Caco-2 (cell line): ENCODE results near the gene SMS. TPM values are rescaled to one million over a fixed set of nuclear protein-coding genes. Genes with fewer than 3 reads are reported as not detected.

Source experiments
- BruUV-seq: library from RNA; stranded (reverse); fragments of 400-500 nt; replicated peaks from 2 replicates; lab custom pipeline; 2021; lab: Mats Ljungman, UMichigan
- CTCF ChIA-PET: fragments of 300-600 bp; sonication (Branson Sonifier 250); formaldehyde crosslinking; loops from one replicate; lab custom pipeline; 2022; ENCODE audit warnings: antibody characterized with exemption; lab: Charles Lee
- POLR2A ChIA-PET: fragments of 300-600 bp; sonication (Branson Sonifier 250); formaldehyde crosslinking; loops from one replicate; lab custom pipeline; 2022; ENCODE audit warnings: antibody characterized with exemption; lab: Charles Lee
- DNase-seq, 2 experiments: peaks; one replicate each; pipeline versions ENCODE4 v3.0.0 to v3.0.0-alpha.2; 2020 to 2022
- H3K27me3 ChIP-seq: replicated peaks from 2 replicates; pipeline ENCODE4 v1.6.0; 2011; ENCODE audit warnings: low read length; ENCODE audit not compliant: control insufficient read depth, insufficient read depth
- H3K36me3 ChIP-seq: 2 replicates; pipeline ENCODE4 v1.5.1; 2011; ENCODE audit warnings: low read length; ENCODE audit not compliant: control insufficient read depth, insufficient read depth
- H3K4me1 ChIP-seq: fragments of 250-450 bp; sonication (Bioruptor Pico); 2 replicates; pipeline ENCODE4 v1.5.1; 2020; ENCODE audit warnings: mild to moderate bottlenecking
- H3K4me3 ChIP-seq: 2 replicates; pipeline ENCODE4 v1.5.1; 2011; ENCODE audit warnings: low read depth, mild to moderate bottlenecking, control low read depth, low read length
- H3K9me3 ChIP-seq: fragments of 250-450 bp; sonication (Bioruptor Pico); 2 replicates; pipeline ENCODE4 v1.5.1; 2020; ENCODE audit warnings: mild to moderate bottlenecking, moderate library complexity
- H3K27ac Mint-ChIP-seq: one replicate; pipeline ENCODE4 v1.8.0; 2022; ENCODE audit warnings: mixed read lengths; ENCODE audit not compliant: unreplicated experiment
- H3K27me3 Mint-ChIP-seq: one replicate; pipeline ENCODE4 v1.8.0; 2022; ENCODE audit warnings: mixed read lengths; ENCODE audit not compliant: insufficient read depth, unreplicated experiment
- H3K36me3 Mint-ChIP-seq: one replicate; pipeline ENCODE4 v1.8.0; 2022; ENCODE audit warnings: mild to moderate bottlenecking, mixed read lengths; ENCODE audit not compliant: insufficient read depth, unreplicated experiment
- H3K4me1 Mint-ChIP-seq: one replicate; pipeline ENCODE4 v1.8.0; 2022; ENCODE audit warnings: low read depth, mixed read lengths; ENCODE audit not compliant: unreplicated experiment
- H3K4me3 Mint-ChIP-seq: one replicate; pipeline ENCODE4 v1.8.0; 2022; ENCODE audit warnings: mild to moderate bottlenecking, moderate library complexity, mixed read lengths; ENCODE audit not compliant: unreplicated experiment
- H3K9me3 Mint-ChIP-seq: one replicate; pipeline ENCODE4 v1.8.0; 2022; ENCODE audit warnings: mixed read lengths; ENCODE audit not compliant: unreplicated experiment
- CTCF ChIP-seq, 2 experiments: fragments of 200-600 bp in 1 of 2; IDR thresholded peaks; 1 replicate in 1 of 2; 2 replicates in 1 of 2; pipeline versions ENCODE4 v1.5.1 to v1.8.0; 2011 to 2022; ENCODE audit warnings: antibody characterized with exemption in 1 of 2, control low read depth in 1 of 2, inconsistent platforms in 1 of 2, low read depth in 1 of 2, low read length in 1 of 2, mild to moderate bottlenecking in 1 of 2, moderate library complexity in 1 of 2; ENCODE audit not compliant: insufficient read depth in 1 of 2, severe bottlenecking in 1 of 2, unreplicated experiment in 1 of 2
- intact Hi-C: fragments of 100-400 bp; cut with micrococcal nuclease; formaldehyde crosslinking; loops from one replicate; pipeline ENCODE4 v1.10.0; 2022; ENCODE audit not compliant: unreplicated experiment
- total RNA-seq: library from RNA; stranded (reverse); gene quantifications from 2 replicates; pipeline ENCODE4 v1.2.3, GENCODE V29; 2022

The SMS gene
- total RNA-seq, 1 experiment from 2014 or later, result 158 TPM

- H3K36me3 Mint-ChIP-seq, result no peaks in the 10 kb centered on the region
- no peak overlapping the region for H3K27ac Mint-ChIP-seq
- no peaks in the 10 kb centered on the region for H3K4me1 Mint-ChIP-seq
- POLR2A ChIA-PET, result no interaction called here
- no peak for TF ChIP-seq CTCF (IDR thresholded peaks at IDR 0.05; ENCODE audit: insufficient read depth in 1 of 2, low read depth in 1 of 2, low read length in 1 of 2, severe bottlenecking in 1 of 2, unreplicated experiment in 1 of 2)
- Histone ChIP-seq H3K4me1 (no peaks in the 10 kb centered on the region), H3K4me3 (no peak overlapping the region), H3K9me3 (no peaks in the 10 kb centered on the region), H3K27me3 (no peaks in the 10 kb centered on the region), H3K36me3 (no peaks in the 10 kb centered on the region)
- BruUV-seq, result no TSS peak
- H3K4me3 Mint-ChIP-seq, result no peak overlapping the region
- intact Hi-C loops, result no loop called here
- H3K9me3 Mint-ChIP-seq, result no peaks in the 10 kb centered on the region
- CTCF ChIA-PET, result no interaction called here
- no peak for DNase-seq
- no peaks in the 10 kb centered on the region for H3K27me3 Mint-ChIP-seq
Observed at GRCh38 chrX:21912989-21913388, 27.5 kb upstream of the SMS start.

- TF ChIP-seq CTCF (IDR thresholded peaks at IDR 0.05; ENCODE audit: insufficient read depth in 1 of 2, low read depth in 1 of 2, low read length in 1 of 2, severe bottlenecking in 1 of 2, unreplicated experiment in 1 of 2), result no peak
- DNase-seq, result no peak
- Mint-ChIP-seq H3K27ac (no peak overlapping the region), H3K9me3 (peaks cover 13% of the 10 kb centered on the region), H3K27me3 (no peaks in the 10 kb centered on the region), H3K4me3 (no peak overlapping the region), H3K36me3 (no peaks in the 10 kb centered on the region), H3K4me1 (no peaks in the 10 kb centered on the region)
- H3K4me1 ChIP-seq, result peaks cover 9% of the 10 kb centered on the region
- no peak overlapping the region for H3K4me3 ChIP-seq
- no peaks in the 10 kb centered on the region for H3K9me3 ChIP-seq
- BruUV-seq, result no TSS peak
- intact Hi-C loops, result no loop called here
- ChIA-PET CTCF (no interaction called here), POLR2A (no interaction called here)
- no peaks in the 10 kb centered on the region for H3K27me3 ChIP-seq
- no peaks in the 10 kb centered on the region for H3K36me3 ChIP-seq
Observed at GRCh38 chrX:21926116-21926515, 14.4 kb upstream of the SMS start.

- Histone ChIP-seq H3K9me3 (no peaks in the 10 kb centered on the region), H3K4me1 (peaks cover 9% of the 10 kb centered on the region), H3K36me3 (no peaks in the 10 kb centered on the region), H3K27me3 (no peaks in the 10 kb centered on the region), H3K4me3 (no peak overlapping the region)
- CTCF ChIA-PET, result no interaction called here
- BruUV-seq, result no TSS peak
- Mint-ChIP-seq H3K9me3 (peaks cover 13% of the 10 kb centered on the region), H3K27me3 (no peaks in the 10 kb centered on the region), H3K27ac (no peak overlapping the region), H3K36me3 (no peaks in the 10 kb centered on the region), H3K4me1 (no peaks in the 10 kb centered on the region), H3K4me3 (no peak overlapping the region)
- TF ChIP-seq CTCF (IDR thresholded peaks at IDR 0.05; ENCODE audit: insufficient read depth in 1 of 2, low read depth in 1 of 2, low read length in 1 of 2, severe bottlenecking in 1 of 2, unreplicated experiment in 1 of 2), result no peak
- POLR2A ChIA-PET, result no interaction called here
- intact Hi-C loops, result no loop called here
- DNase-seq, result peak in 1 of 2 experiments; percentile 16
Observed at GRCh38 chrX:21926527-21927278, 13.8 kb upstream of the SMS start.
